Adrenal gland (tissue), 5 donors: Measurements from ENCODE around the gene DENND11.

Experiments used
- POLR2A ChIP-seq, 2 donors: fragments of 450-650 bp; IDR thresholded peaks; one replicate each; pipeline ENCODE4 v1.6.1; 2017; ENCODE audit warnings: antibody characterized with exemption in 2 of 2, mild to moderate bottlenecking in 2 of 2, moderate library complexity in 1 of 2
- TF ChIP-seq, protein P1 (sequence below), 6 experiments: fragments of 450-650 bp in 4 of 6; fragments of 200-600 bp in 2 of 6; sonication (generic) in 1 of 6; IDR thresholded peaks; 1 replicate in 5 of 6; 2 replicates in 1 of 6; pipeline versions ENCODE4 v1.5.1 to v1.8.0; 2016 to 2021; ENCODE audit warnings: antibody characterized with exemption in 6 of 6, mild to moderate bottlenecking in 2 of 6, moderate library complexity in 1 of 6
- donor health status: DM: no; HTN: no; CAD: no.

DNA sequence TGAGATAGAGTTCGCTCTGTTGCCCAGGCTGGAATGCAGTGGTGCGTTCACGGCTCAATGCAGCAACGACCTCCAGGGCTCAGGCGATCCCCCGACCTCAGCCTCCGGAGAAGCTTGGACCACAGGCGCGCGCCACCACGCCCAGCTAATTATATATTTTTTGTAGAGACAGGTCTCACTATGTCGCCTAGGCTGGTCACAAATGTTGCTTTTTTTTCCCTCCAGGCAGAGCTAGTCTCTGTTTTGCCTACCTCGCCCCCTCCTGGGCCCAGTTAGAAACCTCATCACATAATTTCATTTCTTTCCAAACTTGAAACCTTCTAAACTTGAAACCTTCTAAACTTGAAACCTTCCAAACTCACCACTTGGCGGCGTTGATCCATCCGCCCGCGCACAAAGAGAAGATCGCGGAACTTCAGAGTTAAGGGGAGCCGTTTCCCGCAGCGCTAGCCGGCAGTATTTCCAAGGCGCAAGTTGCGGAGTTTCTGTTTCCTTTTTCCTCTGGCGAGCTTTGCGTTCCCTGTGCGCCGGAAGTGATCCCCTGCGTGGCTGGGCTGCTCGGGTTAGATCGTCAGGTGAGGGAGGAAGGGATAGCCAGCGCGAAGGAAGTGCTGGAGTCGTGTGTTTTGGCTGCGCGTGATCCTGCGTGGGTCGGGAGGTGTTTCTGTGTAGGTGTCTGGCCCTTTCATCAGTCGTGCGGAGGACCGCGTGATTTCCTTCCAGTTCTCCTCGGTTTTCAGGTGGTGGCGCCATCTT, 36.0 kb upstream of the DENND11 start, which contains the start of gene SSBP1:
- TF ChIP-seq POLR2A (IDR thresholded peaks at IDR 0.05): peak in 1 of 2 donors; percentile 65
- TF ChIP-seq, protein P1, sequence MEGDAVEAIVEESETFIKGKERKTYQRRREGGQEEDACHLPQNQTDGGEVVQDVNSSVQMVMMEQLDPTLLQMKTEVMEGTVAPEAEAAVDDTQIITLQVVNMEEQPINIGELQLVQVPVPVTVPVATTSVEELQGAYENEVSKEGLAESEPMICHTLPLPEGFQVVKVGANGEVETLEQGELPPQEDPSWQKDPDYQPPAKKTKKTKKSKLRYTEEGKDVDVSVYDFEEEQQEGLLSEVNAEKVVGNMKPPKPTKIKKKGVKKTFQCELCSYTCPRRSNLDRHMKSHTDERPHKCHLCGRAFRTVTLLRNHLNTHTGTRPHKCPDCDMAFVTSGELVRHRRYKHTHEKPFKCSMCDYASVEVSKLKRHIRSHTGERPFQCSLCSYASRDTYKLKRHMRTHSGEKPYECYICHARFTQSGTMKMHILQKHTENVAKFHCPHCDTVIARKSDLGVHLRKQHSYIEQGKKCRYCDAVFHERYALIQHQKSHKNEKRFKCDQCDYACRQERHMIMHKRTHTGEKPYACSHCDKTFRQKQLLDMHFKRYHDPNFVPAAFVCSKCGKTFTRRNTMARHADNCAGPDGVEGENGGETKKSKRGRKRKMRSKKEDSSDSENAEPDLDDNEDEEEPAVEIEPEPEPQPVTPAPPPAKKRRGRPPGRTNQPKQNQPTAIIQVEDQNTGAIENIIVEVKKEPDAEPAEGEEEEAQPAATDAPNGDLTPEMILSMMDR (IDR thresholded peaks at IDR 0.05): peak; percentile 63 to 94 (median 82)
